AG04450 (cell line): ENCODE measurements around the gene PCYT2. TPM values are rescaled to one million over a fixed set of nuclear protein-coding genes. Genes with fewer than 3 reads are reported as not detected.

Experiments used
- CTCF ChIA-PET: fragments of 300-600, 350-600 bp; formaldehyde crosslinking; extraction: SDS; loops from one replicate; lab custom pipeline; 2022; ENCODE audit warnings: antibody characterized with exemption, inconsistent platforms; lab: Charles Lee
- POLR2A ChIA-PET: fragments of 350-600 bp; formaldehyde crosslinking; extraction: SDS; loops from one replicate; lab custom pipeline; 2021; ENCODE audit warnings: antibody characterized with exemption, inconsistent platforms; lab: Yijun Ruan, JAX
- DNase-seq: peaks from one replicate; pipeline ENCODE4 v3.0.0-alpha.2; 2011; ENCODE audit warnings: low read depth, low spot score
- H3K27ac ChIP-seq: one replicate; pipeline ENCODE4 v1.5.1; 2012; ENCODE audit warnings: low read depth, low read length, control low read depth
- H3K27me3 ChIP-seq: one replicate; pipeline ENCODE4 v1.6.0; 2012; ENCODE audit warnings: low read length; ENCODE audit not compliant: control insufficient read depth, insufficient read depth
- H3K4me3 ChIP-seq: 2 replicates; pipeline ENCODE4 v1.5.1; 2011; ENCODE audit warnings: mild to moderate bottlenecking, low read depth, low read length, control low read depth
- H3K9me3 ChIP-seq: 2 replicates; pipeline ENCODE4 v1.5.1; 2012; ENCODE audit warnings: low read length; ENCODE audit not compliant: control insufficient read depth, insufficient read depth
- CTCF ChIP-seq: IDR thresholded peaks from 2 replicates; pipeline ENCODE4 v1.5.1; 2011; ENCODE audit warnings: low read depth, low read length, control low read depth, inconsistent platforms
- polyA plus RNA-seq: library from polyadenylated mRNA; depleted of rRNA; stranded (reverse); fragments of >200 nt; gene quantifications from 2 replicates; pipeline ENCODE4 v1.2.3, GENCODE V29; 2011

PCYT2 gene
- polyA plus RNA-seq, 1 experiment, result 25.2 TPM

- POLR2A ChIA-PET, result interaction anchor here (0.6 to 1.7 kb wide), 4 partner anchors 12 to 183 kb away, joined by 3 to 6 read pairs (median 4); partner anchors contain the start of genes ARL16 and HGS
- Histone ChIP-seq H3K9me3 (no peaks in the 10 kb centered on the region; the same call in 1 of the 2 replicates), H3K27me3 (no peaks in the 10 kb centered on the region), H3K27ac (peak overlapping the region; percentile 73), H3K4me3 (no peak overlapping the region)
- CTCF ChIA-PET, result no interaction called here
- TF ChIP-seq CTCF, result no peak
- DNase-seq, result no peak
These were observed 44.6 kb downstream of the PCYT2 start for GRCh38 chr17:81866440-81867169.

GRCh38 chr17:81865733-81866439 lies 45.3 kb downstream of the PCYT2 start:
- Histone ChIP-seq H3K27ac (peak overlapping the region; percentile 52), H3K27me3 (no peaks in the 10 kb centered on the region), H3K9me3 (no peaks in the 10 kb centered on the region; the same call in 1 of the 2 replicates), H3K4me3 (no peak overlapping the region)
- POLR2A ChIA-PET, result interaction anchor here (1.0 to 1.7 kb wide), 4 partner anchors 51 to 182 kb away, joined by 3 to 6 read pairs (median 4); partner anchors contain the start of genes ARL16 and HGS
- DNase-seq, result no peak
- no peak for TF ChIP-seq CTCF
- CTCF ChIA-PET, result no interaction called here

GRCh38 chr17:81865358-81865732 lies 45.9 kb downstream of the PCYT2 start:
- DNase-seq, result no peak
- ChIA-PET CTCF (no interaction called here), POLR2A (interaction anchor here (1.0 to 1.7 kb wide), 3 partner anchors 52 to 65 kb away, joined by 3 to 6 read pairs (median 4); no protein-coding TSS in a partner anchor)
- TF ChIP-seq CTCF, result no peak
- Histone ChIP-seq H3K27me3 (no peaks in the 10 kb centered on the region), H3K9me3 (no peaks in the 10 kb centered on the region; the same call in 1 of the 2 replicates), H3K4me3 (no peak overlapping the region), H3K27ac (no peak overlapping the region)

- POLR2A ChIA-PET, result no interaction called here
- H3K4me3 ChIP-seq, result no peak overlapping the region
- CTCF ChIA-PET, result no interaction called here
- DNase-seq, result no peak
- TF ChIP-seq CTCF, result no peak
- no peak overlapping the region for H3K27ac ChIP-seq
- H3K27me3 ChIP-seq, result no peaks in the 10 kb centered on the region
- H3K9me3 ChIP-seq, result no peaks in the 10 kb centered on the region; the same call in 1 of the 2 replicates
These were observed 47.1 kb downstream of the PCYT2 start for GRCh38 chr17:81863833-81864768.
